ENCODE data around the gene AFAP1. TPM values are rescaled to one million over a fixed set of nuclear protein-coding genes. Genes with fewer than 3 reads are reported as not detected.

Gene AFAP1
- total and polyA plus RNA-seq, 2 experiments from 2014 or later = 10.5 to 31.9 TPM

GRCh38 chr4:7753931-7754465, 185.7 kb downstream of the AFAP1 start:
- Histone ChIP-seq H3K27ac (no peak overlapping the region), H3K9me3 (ENCODE audit: low read depth) (no peaks in the 10 kb centered on the region), H3K4me3 (no peak overlapping the region), H3K4me1 (ENCODE audit: low read depth) (no peaks in the 10 kb centered on the region), H3K27me3 (no peaks in the 10 kb centered on the region), H3K36me3 (no peaks in the 10 kb centered on the region)
- no peak for DNase-seq (ENCODE audit: low read depth in 1 of 2, low spot score in 1 of 2)
- TF ChIP-seq CTCF (IDR thresholded peaks at IDR 0.05; ENCODE audit: low read depth, low read length) = no peak

- no peak overlapping the region for H3K27ac ChIP-seq
- no peak for TF ChIP-seq CTCF (IDR thresholded peaks at IDR 0.05; ENCODE audit: low read depth, low read length)
- no peaks in the 10 kb centered on the region for H3K9me3 ChIP-seq (ENCODE audit: low read depth)
- no peak overlapping the region for H3K4me3 ChIP-seq
- no peak for DNase-seq (ENCODE audit: low read depth in 1 of 2, low spot score in 1 of 2)
- H3K27me3 ChIP-seq = no peaks in the 10 kb centered on the region
- no peaks in the 10 kb centered on the region for H3K36me3 ChIP-seq
- H3K4me1 ChIP-seq (ENCODE audit: low read depth) = no peaks in the 10 kb centered on the region
Observed at GRCh38 chr4:7753271-7753670, 186.4 kb downstream of the AFAP1 start.

GRCh38 chr4:7752649-7753048, 187.0 kb downstream of the AFAP1 start:
- TF ChIP-seq CTCF (IDR thresholded peaks at IDR 0.05; ENCODE audit: low read depth, low read length) = no peak
- Histone ChIP-seq H3K9me3 (ENCODE audit: low read depth) (no peaks in the 10 kb centered on the region), H3K4me3 (no peak overlapping the region), H3K4me1 (ENCODE audit: low read depth) (no peaks in the 10 kb centered on the region), H3K27ac (no peak overlapping the region), H3K36me3 (no peaks in the 10 kb centered on the region), H3K27me3 (no peaks in the 10 kb centered on the region)
- no peak for DNase-seq (ENCODE audit: low read depth in 1 of 2, low spot score in 1 of 2)

GRCh38 chr4:7750972-7751371, 188.7 kb downstream of the AFAP1 start:
- H3K27me3 ChIP-seq = no peaks in the 10 kb centered on the region
- no peak overlapping the region for H3K27ac ChIP-seq
- no peak overlapping the region for H3K4me3 ChIP-seq
- no peak for DNase-seq (ENCODE audit: low read depth in 1 of 2, low spot score in 1 of 2)
- H3K9me3 ChIP-seq (ENCODE audit: low read depth) = no peaks in the 10 kb centered on the region
- TF ChIP-seq CTCF (IDR thresholded peaks at IDR 0.05; ENCODE audit: low read depth, low read length) = no peak
- H3K36me3 ChIP-seq = no peaks in the 10 kb centered on the region
- no peaks in the 10 kb centered on the region for H3K4me1 ChIP-seq (ENCODE audit: low read depth)

- H3K27ac ChIP-seq = no peak overlapping the region
- DNase-seq (ENCODE audit: low read depth in 1 of 2, low spot score in 1 of 2) = no peak
- no peaks in the 10 kb centered on the region for H3K9me3 ChIP-seq (ENCODE audit: low read depth)
- no peaks in the 10 kb centered on the region for H3K4me1 ChIP-seq (ENCODE audit: low read depth)
- no peaks in the 10 kb centered on the region for H3K36me3 ChIP-seq
- TF ChIP-seq CTCF (IDR thresholded peaks at IDR 0.05; ENCODE audit: low read depth, low read length) = no peak
- no peak overlapping the region for H3K4me3 ChIP-seq
- H3K27me3 ChIP-seq = no peaks in the 10 kb centered on the region
Observed at GRCh38 chr4:7750523-7750922, 189.1 kb downstream of the AFAP1 start.

GRCh38 chr4:7747566-7747965, 192.1 kb downstream of the AFAP1 start:
- Histone ChIP-seq H3K4me1 (ENCODE audit: low read depth) (no peaks in the 10 kb centered on the region), H3K27ac (no peak overlapping the region), H3K9me3 (ENCODE audit: low read depth) (no peaks in the 10 kb centered on the region), H3K4me3 (no peak overlapping the region), H3K27me3 (no peaks in the 10 kb centered on the region), H3K36me3 (no peaks in the 10 kb centered on the region)
- DNase-seq (ENCODE audit: low read depth in 1 of 2, low spot score in 1 of 2) = no peak
- TF ChIP-seq CTCF (IDR thresholded peaks at IDR 0.05; ENCODE audit: low read depth, low read length) = no peak

Measured in cardiac muscle cell (in vitro differentiated cells and primary cell).